ENCODE results near the gene COL23A1.

GRCh38 chr5:178470760-178471025, 119.5 kb downstream of the COL23A1 start:
- TF ChIP-seq GATA2 (IDR thresholded peaks at IDR 0.05; ENCODE audit: low read depth, low read length) (no peak), GATA3 (IDR thresholded peaks at IDR 0.05; ENCODE audit: low read depth, low read length) (no peak)

All from SH-SY5Y (cell line).